Measurements from ENCODE around the gene UGP2.
A peak's percentile ranks its signal among the peaks of the same experiment; 100 is the strongest.
"Not testable (repeated sequence)": the region's sequence is repeated elsewhere in the genome, so short reads cannot be mapped to it uniquely, and the experiment has no call there.

The UGP2 gene

DNA sequence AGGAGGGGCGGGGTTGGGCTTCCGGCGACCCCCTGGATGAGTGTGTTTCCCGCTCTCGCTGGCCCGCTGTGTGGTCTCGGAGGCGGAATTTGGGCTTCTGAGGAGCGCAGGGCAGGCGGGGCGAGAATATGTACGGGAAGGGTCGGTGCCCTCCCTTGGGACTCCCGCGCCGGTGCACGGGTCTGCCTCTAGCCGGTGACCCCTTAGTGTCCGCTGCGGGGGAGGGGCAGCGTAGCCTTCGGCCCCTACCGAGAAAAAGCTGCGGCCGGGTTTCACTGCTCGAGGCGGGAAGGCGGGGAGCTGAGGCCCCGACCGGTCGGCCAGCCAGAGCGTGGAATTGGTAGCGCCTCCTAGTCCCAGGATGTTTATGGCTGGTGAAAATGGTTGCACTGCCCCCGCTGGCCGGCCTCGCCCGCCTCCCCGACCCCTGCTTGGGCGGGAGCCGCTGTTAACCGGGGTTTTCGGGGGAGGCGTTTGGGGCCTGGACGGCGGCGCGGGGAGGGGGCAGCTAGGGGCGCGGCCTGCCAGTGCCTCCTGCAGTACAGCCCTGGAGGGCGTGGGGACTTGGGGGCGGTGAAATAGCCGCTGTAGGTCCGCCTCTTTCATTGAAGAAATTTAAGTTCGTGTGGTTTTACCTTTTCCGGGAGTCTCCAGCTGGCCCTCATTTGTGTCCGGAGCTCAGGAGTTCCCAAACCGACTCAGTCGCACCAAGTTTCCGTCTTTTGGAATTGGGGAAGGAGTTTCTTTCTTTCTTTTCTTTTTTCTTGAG is at the start of gene UGP2:
Gene UGP2, plus strand, starts transcription at position 643 of the 769 bp plus-strand sequence. CDS start 290 bp downstream, outside the sequence.
- DNase-seq (ENCODE audit: low read depth in 2 of 2): peak; percentile 77 to 78

DNA sequence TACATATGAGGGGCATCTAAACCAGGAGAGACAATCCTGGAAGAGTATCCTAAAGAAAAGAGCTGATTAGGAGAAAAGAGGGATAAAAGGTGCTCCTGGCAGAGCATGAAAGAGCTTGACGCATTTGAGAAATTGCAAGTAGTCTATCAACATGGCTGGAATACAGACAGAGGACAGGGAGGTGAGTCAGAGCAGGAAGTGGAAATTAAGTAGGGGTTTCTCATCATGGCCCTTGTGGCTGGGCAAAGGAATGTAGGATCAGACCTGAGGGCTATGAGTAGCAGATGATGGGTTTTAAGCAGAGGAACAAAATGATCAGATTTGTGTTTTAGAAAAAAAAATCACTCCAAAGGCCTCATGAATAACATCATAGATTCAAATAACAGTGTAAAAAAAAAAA is 49.2 kb upstream of the UGP2 start:
- DNase-seq (ENCODE audit: low read depth in 2 of 2): no peak

DNA sequence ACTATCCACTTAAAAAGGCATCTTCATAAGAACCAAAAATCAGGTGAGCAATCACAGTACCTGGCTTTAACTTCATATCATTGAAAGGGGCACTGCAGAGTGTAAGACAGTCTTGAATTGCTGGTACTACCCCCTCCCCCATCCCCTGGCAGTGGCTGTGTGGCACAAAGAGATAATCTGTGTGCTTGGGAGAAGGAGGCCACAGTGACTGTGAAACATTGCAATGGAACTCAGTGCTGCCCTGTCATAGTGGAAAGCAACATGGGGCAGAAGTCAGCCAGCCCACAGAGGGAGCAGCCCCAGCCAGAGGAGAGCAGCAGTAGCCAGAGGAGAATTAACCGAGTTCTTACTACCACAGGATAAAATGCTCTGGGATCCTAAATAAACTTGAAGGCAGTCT is 45.3 kb upstream of the UGP2 start:
- DNase-seq (ENCODE audit: low read depth in 2 of 2): no peak

DNA sequence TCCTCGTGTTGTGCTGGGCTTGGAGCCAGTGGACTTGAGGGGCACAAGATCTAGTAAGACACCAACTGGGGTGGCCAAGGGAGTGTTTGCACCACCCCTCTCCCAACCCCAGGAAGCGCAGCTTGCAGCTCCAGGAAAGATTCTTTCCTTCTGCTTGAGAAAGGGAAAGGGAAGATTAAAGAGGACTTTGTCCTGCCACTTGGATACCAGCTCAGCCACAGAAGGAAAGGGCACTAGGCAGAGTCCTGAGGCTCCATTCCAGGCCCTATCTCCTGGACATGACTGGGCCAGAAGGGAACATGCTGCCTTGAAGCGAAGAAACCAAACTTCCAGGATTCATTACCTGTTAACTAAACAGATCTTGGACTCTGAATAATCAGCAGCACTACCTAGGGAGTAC is 44.9 kb upstream of the UGP2 start:
- DNase-seq (ENCODE audit: low read depth in 2 of 2): no peak

DNA sequence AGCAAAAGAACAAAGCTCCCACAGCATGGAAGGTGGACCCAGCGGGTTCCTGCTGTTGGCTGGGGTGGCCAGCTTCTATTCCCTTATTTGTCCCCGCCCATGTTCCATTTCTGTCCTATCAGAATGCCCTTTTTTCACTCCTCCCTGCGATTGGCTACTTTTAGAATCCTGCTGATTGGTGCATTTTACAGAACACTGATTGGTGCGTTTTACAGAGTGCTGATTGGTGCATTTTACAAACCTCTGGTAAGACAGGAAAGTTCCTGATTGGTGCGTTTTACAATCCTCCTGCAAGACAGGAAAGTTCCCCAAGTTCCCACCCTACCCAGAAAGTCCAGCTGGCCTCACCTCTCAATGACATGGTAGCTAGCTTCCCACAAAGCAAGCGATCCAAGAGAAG is 40.2 kb upstream of the UGP2 start:
- DNase-seq (ENCODE audit: low read depth in 2 of 2): no peak

DNA sequence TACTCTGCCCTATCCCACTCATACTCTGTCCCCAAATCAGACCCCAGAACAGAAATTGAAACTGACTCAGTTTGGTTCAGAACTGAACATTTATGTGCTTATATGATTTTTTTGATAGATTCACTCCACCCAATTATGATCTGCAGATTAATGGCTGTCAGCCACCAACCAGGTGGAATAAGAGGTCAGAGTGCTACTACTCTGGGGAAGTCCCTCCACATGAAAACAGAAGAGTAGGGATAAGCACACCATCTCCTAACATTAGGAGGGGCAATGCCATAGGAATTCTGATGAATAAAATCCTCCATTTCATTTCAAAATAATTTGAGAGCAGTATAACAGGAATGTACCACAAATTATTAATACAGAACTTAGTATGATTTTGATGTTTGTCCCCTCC is 36.3 kb upstream of the UGP2 start:
- DNase-seq (ENCODE audit: low read depth in 2 of 2): no peak

DNA sequence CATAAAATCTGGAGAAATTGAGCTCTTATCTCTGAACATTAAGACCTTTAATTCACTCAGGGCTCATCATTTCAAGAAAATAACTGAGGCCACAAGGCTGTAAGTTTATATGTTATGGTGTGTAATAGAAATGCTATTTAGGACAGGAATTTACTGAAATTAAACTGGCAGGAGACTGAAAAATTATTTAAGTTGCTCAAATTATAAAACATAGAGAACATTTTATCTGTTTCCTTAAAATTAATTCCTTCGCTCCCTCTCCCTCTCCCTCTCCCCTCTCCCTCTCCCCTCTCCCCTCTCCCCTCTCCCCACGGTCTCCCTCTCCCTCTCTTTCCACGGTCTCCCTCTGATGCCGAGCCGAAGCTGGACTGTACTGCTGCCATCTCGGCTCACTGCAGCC is 33.7 kb upstream of the UGP2 start:
- DNase-seq (ENCODE audit: low read depth in 2 of 2): not testable (repeated sequence)

DNA sequence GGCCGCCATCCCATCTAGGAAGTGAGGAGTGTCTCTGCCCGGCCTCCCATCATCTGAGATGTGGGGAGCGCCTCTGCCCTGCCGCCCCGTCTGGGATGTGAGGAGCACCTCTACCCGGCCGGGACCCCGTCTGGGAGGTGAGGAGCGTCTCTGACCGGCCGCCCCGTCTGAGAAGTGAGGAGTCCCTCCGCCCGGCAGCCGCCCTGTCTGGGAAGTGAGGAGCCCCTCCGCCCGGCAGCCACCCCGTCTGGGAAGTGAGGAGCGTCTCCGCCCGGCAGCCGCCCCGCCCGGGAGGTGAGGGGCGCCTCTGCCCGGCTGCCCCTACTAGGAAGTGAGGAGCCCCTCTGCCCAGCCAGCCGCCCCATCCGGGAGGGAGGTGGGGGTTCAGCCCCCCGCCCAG is 32.8 kb upstream of the UGP2 start:
- DNase-seq (ENCODE audit: low read depth in 2 of 2): not testable (repeated sequence)

DNA sequence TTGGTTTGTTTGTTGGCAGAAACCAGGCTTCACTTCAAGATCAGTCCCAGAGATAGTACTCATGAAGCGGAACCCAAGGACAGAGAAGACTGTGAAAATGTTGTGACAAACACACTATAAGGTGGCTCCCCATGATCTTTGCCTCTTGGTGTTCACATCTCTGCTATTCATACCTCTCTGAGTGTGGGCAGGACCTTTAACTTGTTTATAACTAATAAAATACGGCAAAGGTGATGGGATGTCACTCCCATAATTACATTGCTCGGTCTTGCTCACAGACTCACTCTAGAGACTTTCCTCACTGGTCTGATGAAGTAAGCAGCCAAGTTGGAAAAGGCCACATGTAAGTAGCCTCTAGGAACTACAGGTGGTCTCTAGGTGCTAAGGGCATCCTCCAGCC is 30.6 kb upstream of the UGP2 start:
- DNase-seq (ENCODE audit: low read depth in 2 of 2): no peak

DNA sequence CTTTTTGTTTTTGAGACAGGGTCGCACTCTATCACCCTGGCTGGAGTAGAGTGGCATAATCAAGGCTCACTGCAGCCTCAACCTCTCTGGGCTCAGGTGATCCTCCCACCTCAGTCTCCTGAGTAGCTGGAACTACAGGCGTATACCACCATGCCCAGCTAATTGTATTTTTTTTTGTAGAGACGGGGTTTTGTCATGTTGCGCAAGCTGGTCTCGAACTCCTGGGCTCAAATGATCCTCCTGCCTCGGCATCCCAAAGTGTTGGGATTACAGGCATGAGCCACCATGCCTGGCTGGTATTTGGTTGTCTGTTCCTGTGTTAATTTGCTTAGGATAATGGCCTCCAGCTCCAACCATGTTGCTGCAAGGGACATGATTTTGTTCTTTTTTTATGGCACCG is 29.8 kb upstream of the UGP2 start:
- not testable (repeated sequence) for DNase-seq (ENCODE audit: low read depth in 2 of 2)

DNA sequence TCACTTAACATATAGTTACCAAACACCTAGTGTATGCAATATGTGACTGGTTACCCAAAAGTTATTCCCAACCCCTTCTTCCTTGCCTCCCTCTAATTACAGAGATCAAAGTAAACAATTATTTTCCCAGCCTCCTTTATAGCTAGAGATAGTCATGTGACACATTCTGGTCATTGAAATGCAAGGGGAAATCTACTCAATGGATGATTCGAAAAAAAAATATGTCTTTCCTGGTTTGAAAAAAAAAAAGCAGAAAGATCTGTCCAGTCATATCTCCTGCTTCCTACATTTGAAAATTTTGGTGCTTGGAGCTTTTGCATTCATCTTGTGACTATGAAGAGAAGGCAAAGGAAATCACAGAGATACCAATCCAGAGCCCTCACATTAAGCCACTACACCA is 27.6 kb upstream of the UGP2 start:
- DNase-seq (ENCODE audit: low read depth in 2 of 2): no peak

DNA sequence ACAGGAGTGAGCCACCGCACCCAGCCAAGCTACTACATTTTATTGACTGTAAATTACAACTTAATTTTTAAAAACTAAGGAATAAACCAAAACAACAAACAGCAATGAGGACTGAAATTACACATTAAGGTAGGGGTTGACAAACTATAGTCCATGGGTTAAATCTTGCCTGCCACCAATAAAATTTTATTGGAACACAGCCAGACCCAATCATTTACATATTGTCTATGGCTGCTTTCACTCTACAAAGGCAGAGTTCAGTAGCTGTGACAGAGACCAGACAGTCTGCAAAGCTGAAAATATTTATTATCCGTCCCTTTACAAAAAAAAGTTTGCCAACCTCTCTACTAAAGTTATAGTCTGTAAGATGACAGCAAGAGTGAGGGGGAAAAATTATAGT is 24.3 kb upstream of the UGP2 start:
- DNase-seq (ENCODE audit: low read depth in 2 of 2): no peak

DNA sequence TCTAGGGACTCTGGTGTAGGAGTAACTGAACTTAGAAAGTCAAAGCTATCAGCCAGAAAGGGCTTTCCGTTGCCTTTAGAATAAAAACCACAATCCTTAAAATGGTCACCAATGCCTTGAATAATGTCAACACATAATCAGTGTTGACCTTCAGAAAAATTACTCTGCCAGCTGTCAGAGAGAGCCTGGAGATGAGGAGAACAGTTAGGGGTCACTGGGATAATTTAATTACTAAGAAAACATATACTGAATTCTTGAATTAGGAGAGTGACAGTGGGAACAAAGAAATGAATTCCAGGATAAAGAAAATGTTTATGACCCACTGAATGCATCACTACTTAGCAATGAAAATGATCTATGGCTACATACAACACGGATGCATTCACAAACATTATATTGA is 23.4 kb upstream of the UGP2 start:
- DNase-seq (ENCODE audit: low read depth in 2 of 2): no peak

DNA sequence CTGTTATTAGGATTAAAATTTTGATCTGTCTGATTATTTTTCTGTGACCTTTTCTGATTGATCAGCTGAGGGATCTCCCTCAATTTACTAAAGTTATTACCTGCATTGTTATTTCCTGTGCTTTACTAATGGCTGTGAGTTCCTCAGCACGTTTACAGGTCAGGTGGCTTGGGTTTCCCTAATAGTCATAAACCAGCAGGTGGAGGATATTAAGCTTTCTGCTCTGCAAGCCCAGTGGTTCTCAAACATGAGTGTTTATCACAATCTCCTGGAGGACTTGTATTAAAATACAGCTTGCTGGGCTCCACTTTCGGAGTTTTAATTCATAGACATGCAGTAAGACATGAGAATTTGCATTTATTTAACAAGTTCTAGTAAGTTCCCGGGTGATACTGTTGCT is 22.4 kb upstream of the UGP2 start:
- no peak for DNase-seq (ENCODE audit: low read depth in 2 of 2)

DNA sequence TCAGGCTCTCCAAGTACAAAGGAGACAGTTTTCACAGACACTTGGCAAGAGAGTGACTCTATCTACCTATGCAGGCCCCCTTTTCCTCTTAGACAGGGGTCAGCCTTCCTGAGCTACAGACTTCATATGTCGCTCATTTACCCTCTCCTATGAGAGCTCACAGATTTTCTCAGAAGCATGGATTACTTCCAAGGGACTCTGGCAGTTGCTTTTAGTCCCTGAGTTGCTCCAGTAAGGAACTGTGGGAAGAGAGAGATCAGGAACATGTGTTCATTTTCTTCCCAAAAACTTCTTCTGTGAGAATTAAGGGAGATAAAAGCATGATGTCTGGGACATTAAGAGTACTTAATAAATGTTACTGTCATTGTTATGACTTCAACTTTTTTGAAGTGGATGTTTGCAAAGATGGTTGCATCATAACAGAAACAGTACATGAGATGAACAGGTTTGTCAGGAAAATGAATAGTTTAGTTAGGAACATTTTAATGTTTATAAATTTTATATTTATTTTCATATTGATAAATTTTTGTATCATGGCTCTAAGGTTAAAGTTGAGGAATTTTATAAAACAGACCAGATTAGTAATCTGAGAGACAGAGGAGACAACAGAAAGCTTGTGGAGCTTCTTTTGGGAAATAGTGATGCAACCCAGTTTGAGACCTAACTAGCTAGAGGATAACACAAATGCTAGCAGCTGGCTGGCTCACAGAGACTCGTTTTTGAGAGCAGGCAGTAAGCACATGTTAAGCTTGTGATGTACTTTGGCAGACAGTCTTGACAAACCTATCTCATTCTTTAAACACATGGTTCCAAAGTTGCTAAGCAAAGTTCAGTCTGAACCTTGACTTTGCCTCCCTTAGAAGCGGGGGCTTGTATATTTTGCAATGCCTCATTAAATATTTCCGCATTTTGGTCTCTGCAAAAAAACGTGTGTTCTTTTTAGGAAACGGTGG is 21.7 kb upstream of the UGP2 start:
- DNase-seq (ENCODE audit: low read depth in 2 of 2): no peak

DNA sequence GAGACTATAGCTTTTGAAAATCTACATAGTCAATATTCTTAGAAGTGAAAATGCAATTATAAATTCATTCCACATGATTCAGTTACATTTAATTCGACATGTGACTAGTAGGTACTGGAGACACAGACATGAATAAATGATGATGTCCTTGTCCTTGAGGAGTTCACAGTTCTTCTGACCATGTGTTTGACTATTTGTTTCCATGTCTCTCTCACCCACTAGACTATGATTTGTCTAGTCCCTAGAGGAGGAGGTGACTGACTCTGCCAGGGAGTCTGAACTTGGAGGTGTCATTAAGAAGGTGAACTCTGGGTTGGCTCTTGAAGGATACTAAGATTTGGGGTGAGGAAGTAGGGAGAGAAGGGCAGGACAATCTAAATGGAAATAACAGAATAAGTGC is 20.7 kb upstream of the UGP2 start:
- no peak for DNase-seq (ENCODE audit: low read depth in 2 of 2)

DNA sequence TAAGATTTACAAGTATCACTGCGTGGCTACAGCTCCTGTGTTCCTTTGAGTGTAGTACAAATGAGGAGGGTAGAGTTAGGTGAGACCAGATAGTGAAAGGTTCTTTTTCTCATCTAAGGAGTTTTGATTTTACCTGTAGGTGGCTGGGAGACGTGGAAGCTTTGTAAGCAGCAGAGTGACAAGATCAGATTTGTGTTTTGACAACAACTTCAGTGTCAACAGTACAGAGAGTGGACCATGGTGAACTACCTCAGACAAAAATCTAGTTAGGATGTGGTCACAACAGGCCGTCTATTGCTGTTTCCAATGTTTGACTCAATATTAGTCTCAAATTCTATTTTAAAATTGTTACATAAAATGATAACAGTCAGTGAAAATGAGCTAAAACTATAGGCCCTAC is 20.3 kb upstream of the UGP2 start:
- DNase-seq (ENCODE audit: low read depth in 2 of 2): no peak

DNA sequence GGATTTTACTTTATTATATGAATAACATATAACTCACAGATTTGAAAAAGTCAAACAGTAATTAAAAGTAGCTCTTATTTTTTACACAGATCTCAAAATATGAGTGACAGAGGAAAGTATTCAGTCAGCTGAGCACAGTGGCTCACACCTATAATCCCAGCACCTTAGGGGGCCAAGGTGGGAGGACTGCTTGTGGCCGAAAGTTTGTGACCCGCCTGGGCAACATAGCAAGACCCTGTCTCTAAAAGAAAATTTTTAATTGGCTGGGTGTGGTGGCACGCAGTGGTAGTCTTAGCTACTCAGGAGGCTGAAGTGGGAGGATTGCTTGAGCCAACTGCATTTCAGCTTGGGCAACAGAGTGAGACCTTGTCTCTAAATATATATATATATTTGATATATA is 19.2 kb upstream of the UGP2 start:
- no peak for DNase-seq (ENCODE audit: low read depth in 2 of 2)

DNA sequence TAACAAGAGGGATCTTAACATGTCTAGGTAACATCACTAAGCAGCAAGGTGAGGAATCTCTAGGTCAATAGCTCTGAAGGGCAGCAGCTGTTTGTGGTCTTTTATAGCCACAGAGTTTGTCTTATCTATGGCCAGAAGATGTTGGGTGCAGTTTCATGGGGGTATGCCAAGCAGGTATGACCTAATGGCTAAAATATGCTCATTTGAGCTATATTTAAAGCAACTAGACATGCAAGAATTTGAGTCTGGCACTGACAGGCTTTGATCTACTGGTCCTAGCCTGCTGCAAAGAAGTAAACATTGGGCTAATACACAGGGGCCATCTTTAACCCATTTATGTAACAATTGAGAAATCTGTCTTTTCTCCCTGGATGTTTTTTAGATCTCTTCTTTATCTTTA is 13.9 kb upstream of the UGP2 start:
- DNase-seq (ENCODE audit: low read depth in 2 of 2): no peak

DNA sequence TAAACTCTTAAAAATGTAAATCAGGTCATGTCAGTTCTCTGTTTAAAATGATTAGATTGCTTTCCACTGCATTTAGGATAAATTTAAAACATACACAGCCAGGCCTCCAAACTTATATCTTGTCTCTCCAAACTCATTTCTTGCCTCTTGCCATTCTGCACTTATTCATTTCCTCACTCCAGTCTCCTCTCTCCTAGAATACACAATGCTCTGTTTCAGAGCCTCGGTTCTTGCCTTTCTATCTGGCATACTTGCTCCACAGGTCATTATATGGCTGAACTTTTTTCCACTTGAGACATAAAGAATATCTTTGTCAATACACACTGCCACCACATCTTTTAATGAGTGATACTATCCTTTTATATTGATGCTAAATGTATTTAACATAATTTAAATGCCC is 10.5 kb upstream of the UGP2 start:
- DNase-seq (ENCODE audit: low read depth in 2 of 2): no peak

DNA sequence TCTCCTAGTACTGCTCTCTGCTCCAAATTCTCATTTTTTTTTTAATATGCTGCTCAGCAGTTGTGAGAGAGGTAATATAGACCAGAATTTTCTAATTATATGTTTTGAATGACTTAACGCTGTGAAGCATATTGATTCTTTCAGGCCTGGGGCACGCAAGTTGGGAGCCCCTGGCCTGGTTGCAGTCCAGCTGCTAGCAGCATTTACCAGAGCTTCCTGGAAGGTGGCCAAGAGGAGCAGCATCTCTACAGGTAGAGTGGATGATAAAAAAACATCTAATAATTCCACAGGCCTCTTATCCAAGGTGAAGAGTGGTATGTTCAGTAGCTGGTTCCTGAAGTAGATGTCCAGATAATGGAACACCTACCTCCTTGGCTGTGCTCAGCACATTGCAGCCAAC is 7.3 kb upstream of the UGP2 start:
- DNase-seq (ENCODE audit: low read depth in 2 of 2): no peak

DNA sequence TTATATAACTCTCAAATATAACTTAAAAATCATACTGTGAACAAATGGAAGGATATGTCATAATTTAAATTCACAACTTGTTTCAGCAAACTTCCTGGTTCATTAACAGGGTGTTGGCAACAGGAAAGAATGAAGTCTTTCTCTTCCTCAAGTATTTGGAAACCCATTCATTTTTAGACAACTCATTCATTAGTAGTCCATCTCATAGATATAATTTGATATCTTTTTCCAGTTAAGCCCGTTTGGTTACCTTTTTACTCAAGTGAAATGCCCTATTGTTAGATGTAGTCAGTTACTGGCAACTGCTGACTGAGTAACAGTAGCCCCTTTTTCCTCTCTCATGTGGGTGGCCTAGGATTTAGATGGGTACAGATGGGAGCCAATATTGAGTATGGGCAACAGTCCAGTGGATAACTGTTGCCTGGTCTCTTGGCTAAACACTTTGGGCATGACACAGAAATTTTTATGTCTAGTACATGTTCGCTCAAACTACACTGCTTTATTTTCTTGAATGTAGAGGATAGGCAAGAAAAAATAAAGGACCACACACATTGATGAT is 4.6 kb upstream of the UGP2 start:
- DNase-seq (ENCODE audit: low read depth in 2 of 2): no peak
